Heart left ventricle (tissue), 13 donors: ENCODE results near the gene CD302.

Source experiments
- POLR2A ChIP-seq, 2 donors: fragments of 450-650 bp; IDR thresholded peaks; one replicate each; pipeline ENCODE4 v1.6.1; 2017; ENCODE audit warnings: antibody characterized with exemption in 2 of 2, mild to moderate bottlenecking in 2 of 2, moderate library complexity in 2 of 2
- TF ChIP-seq, protein P1 (sequence below), 12 donors: fragments of 200-600 bp; sonication (generic) in 4 of 12; IDR thresholded peaks; one replicate each; pipeline versions ENCODE4 v1.5.0 to v1.8.0; 2018 to 2022; ENCODE audit warnings: antibody characterized with exemption in 12 of 12, mild to moderate bottlenecking in 5 of 12
- donor health status: ischemic (EF 13 %, LVEDD 7.1; RV severe dilation, severe dysfunction).
- donor health status: DM: no; HTN: yes; CAD: no.
- donor health status: DM: no; HTN: no; CAD: no.
- donor health status: ischemic (EF 25% LVEDD 6.9; RV normal size, moderate dysfunction).
- donor health status: ischemic (EF 25% LVEDD 5.7; RV mildly dilated, moderate dysfunction).
- donor health status: ischemic (EF 35%, LVEDD 5.7; RV mildly dilated, moderate dysfunction).
- donor health status: nonischemic (EF 11% LVEDD 7.7; RV severe dilation, severe dysfunction).
- donor health status: DM: yes; HTN: yes; CAD: no.
- donor health status: PGD.
- donor health status: ischemic (EF 29% LVEDD 5.4; RV normal size, mild dysfunction).
- donor health status: nonischemic (EF 23%, LVEDD 6.1; RV moderate dilation, normal function).

DNA sequence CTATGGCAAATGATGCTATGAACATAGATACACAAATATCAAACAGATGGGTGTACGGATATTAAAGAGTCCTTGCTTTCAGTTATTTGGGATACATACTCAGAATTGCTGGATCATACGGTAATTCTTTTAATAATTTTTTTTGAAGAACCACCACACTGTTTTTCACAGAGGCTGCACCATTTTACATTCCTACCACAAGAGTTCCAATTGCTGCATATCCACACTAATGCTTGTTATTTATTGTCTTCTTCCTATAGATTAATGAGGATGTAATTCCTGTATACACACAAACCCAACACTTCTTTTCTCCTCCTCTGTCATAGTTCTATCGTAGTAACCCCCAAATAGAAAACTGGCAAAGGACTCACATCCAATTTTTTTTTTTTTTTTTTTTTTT is 21.7 kb downstream of the CD302 start:
- TF ChIP-seq, protein P1, sequence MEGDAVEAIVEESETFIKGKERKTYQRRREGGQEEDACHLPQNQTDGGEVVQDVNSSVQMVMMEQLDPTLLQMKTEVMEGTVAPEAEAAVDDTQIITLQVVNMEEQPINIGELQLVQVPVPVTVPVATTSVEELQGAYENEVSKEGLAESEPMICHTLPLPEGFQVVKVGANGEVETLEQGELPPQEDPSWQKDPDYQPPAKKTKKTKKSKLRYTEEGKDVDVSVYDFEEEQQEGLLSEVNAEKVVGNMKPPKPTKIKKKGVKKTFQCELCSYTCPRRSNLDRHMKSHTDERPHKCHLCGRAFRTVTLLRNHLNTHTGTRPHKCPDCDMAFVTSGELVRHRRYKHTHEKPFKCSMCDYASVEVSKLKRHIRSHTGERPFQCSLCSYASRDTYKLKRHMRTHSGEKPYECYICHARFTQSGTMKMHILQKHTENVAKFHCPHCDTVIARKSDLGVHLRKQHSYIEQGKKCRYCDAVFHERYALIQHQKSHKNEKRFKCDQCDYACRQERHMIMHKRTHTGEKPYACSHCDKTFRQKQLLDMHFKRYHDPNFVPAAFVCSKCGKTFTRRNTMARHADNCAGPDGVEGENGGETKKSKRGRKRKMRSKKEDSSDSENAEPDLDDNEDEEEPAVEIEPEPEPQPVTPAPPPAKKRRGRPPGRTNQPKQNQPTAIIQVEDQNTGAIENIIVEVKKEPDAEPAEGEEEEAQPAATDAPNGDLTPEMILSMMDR (IDR thresholded peaks at IDR 0.05), result no peak
- no peak for TF ChIP-seq POLR2A (IDR thresholded peaks at IDR 0.05)
